Nephron progenitor cell (in vitro differentiated cells): ENCODE measurements around the gene ZNF622.

Source experiments
- DNase-seq: peaks from one replicate; pipeline ENCODE4 v3.0.0; 2021
- H3K27ac Mint-ChIP-seq: 2 replicates; pipeline ENCODE4 v1.8.0; 2021; ENCODE audit warnings: mild to moderate bottlenecking, moderate library complexity, mixed read lengths
- H3K27me3 Mint-ChIP-seq: 2 replicates; pipeline ENCODE4 v1.8.0; 2021; ENCODE audit warnings: mild to moderate bottlenecking, low read depth, mixed read lengths; ENCODE audit not compliant: poor library complexity
- H3K36me3 Mint-ChIP-seq: 2 replicates; pipeline ENCODE4 v1.8.0; 2021; ENCODE audit warnings: low read depth, mixed read lengths
- H3K4me1 Mint-ChIP-seq: 2 replicates; pipeline ENCODE4 v1.8.0; 2021; ENCODE audit warnings: mixed read lengths
- H3K4me3 Mint-ChIP-seq: 2 replicates; pipeline ENCODE4 v1.8.0; 2021; ENCODE audit warnings: mild to moderate bottlenecking, moderate library complexity, mixed read lengths
- H3K9me3 Mint-ChIP-seq: 2 replicates; pipeline ENCODE4 v1.8.0; 2021; ENCODE audit warnings: mild to moderate bottlenecking, moderate library complexity, mixed read lengths
- CTCF ChIP-seq: fragments of 200-600 bp; sonication (generic); IDR thresholded peaks from 2 replicates; pipeline ENCODE4 v1.5.0; 2021; ENCODE audit warnings: antibody characterized with exemption

The ZNF622 gene

GRCh38 chr5:16492398-16493140, 27.0 kb upstream of the ZNF622 start:
- H3K4me3 Mint-ChIP-seq: no peak overlapping the region
- peaks cover 26% of the 10 kb centered on the region for H3K9me3 Mint-ChIP-seq
- no peak for TF ChIP-seq CTCF
- peaks cover 10% of the 10 kb centered on the region for H3K36me3 Mint-ChIP-seq
- no peak for DNase-seq
- peaks cover 3% of the 10 kb centered on the region for H3K27me3 Mint-ChIP-seq
- H3K27ac Mint-ChIP-seq: no peak overlapping the region
- no peaks in the 10 kb centered on the region for H3K4me1 Mint-ChIP-seq

DNA sequence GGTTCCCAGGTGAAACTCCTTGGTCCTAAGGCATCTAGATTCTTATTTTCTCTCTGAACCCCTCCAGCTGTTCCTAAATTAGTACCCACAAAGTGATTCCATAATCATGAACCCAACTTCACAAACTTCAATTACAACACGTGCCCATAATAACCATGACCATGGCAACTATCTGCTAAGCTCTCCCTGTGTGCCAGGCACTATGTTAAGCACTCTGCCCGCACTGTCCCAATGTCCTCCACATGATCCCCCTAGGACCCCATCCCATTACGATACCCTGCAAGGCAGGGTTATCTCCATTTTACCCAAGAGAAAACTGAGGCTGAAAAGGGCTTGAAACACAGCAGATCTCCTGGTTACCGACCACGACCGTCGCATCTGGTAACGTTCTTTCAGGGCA, 25.3 kb upstream of the ZNF622 start:
- H3K9me3 Mint-ChIP-seq: peaks cover 17% of the 10 kb centered on the region
- H3K27me3 Mint-ChIP-seq: peaks cover 3% of the 10 kb centered on the region
- H3K27ac Mint-ChIP-seq: no peak overlapping the region
- H3K4me3 Mint-ChIP-seq: no peak overlapping the region
- no peak for DNase-seq
- no peaks in the 10 kb centered on the region for H3K4me1 Mint-ChIP-seq
- no peak for TF ChIP-seq CTCF
- H3K36me3 Mint-ChIP-seq: peaks cover 10% of the 10 kb centered on the region

GRCh38 chr5:16489322-16489791, 23.8 kb upstream of the ZNF622 start:
- peaks cover 3% of the 10 kb centered on the region for H3K36me3 Mint-ChIP-seq
- TF ChIP-seq CTCF: peak; percentile 69
- no peak overlapping the region for H3K27ac Mint-ChIP-seq
- H3K4me1 Mint-ChIP-seq: no peaks in the 10 kb centered on the region
- H3K4me3 Mint-ChIP-seq: no peak overlapping the region
- H3K9me3 Mint-ChIP-seq: peaks cover 5% of the 10 kb centered on the region
- DNase-seq: no peak
- H3K27me3 Mint-ChIP-seq: peaks cover under 1% of the 10 kb centered on the region

GRCh38 chr5:16487456-16487855, 21.9 kb upstream of the ZNF622 start:
- no peak for DNase-seq
- Mint-ChIP-seq H3K27ac (no peak overlapping the region), H3K9me3 (no peaks in the 10 kb centered on the region), H3K4me1 (no peaks in the 10 kb centered on the region), H3K4me3 (no peak overlapping the region), H3K36me3 (no peaks in the 10 kb centered on the region), H3K27me3 (peaks cover 6% of the 10 kb centered on the region)
- TF ChIP-seq CTCF: no peak

- Mint-ChIP-seq H3K36me3 (no peaks in the 10 kb centered on the region), H3K27ac (no peak overlapping the region), H3K4me3 (no peak overlapping the region), H3K9me3 (no peaks in the 10 kb centered on the region), H3K27me3 (peaks cover 6% of the 10 kb centered on the region), H3K4me1 (peaks cover under 1% of the 10 kb centered on the region)
- no peak for TF ChIP-seq CTCF
- DNase-seq: no peak
These were observed 21.1 kb upstream of the ZNF622 start for GRCh38 chr5:16486711-16487111.

- H3K9me3 Mint-ChIP-seq: no peaks in the 10 kb centered on the region
- peaks cover 6% of the 10 kb centered on the region for H3K27me3 Mint-ChIP-seq
- no peak overlapping the region for H3K27ac Mint-ChIP-seq
- no peak for TF ChIP-seq CTCF
- peaks cover 7% of the 10 kb centered on the region for H3K4me1 Mint-ChIP-seq
- H3K4me3 Mint-ChIP-seq: no peak overlapping the region
- H3K36me3 Mint-ChIP-seq: no peaks in the 10 kb centered on the region
- DNase-seq: no peak
These were observed 20.1 kb upstream of the ZNF622 start for GRCh38 chr5:16485656-16486055.
